Kasumi-1 (cell line): Measurements from ENCODE around the gene ANAPC7.
"Not testable (repeated sequence)": the region's sequence is repeated elsewhere in the genome, so short reads cannot be mapped to it uniquely, and the experiment has no call there.

Experiments
- DNase-seq, 2 experiments: peaks; one replicate each; lab custom pipeline; 2025; lab: John Stamatoyannopoulos, UW

Gene ANAPC7

DNA sequence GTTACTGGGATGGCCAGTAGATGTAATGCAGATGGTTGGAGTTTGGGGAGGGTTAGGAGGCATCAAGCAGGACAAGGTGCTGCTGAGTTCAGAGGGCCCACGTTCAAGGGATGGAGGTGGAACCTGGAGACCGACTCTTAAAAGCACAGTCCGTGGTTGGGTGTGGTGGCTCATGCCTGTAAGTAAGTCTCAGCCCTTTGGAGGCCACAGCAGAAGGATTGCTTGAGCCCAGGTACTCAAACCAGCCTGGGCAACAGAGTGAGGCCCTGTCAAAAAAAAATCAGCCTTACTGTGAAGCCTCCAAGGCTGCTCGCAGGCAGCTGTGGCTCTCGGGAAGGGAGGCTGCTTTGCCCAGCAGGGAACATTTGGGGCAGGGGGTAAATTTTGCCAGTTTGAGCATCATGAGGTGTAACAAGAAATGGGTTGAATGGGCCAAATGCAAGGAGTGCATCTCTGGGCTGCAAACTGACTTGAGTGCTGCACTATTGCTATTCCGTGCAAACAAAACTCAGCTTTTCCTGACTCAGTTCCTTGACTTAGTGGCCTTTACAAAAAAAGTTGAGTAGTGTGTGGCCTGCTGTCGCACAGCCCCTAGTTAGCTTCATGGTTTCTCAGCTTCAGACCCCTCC, 55.0 kb downstream of the ANAPC7 start:
- no peak for DNase-seq

DNA sequence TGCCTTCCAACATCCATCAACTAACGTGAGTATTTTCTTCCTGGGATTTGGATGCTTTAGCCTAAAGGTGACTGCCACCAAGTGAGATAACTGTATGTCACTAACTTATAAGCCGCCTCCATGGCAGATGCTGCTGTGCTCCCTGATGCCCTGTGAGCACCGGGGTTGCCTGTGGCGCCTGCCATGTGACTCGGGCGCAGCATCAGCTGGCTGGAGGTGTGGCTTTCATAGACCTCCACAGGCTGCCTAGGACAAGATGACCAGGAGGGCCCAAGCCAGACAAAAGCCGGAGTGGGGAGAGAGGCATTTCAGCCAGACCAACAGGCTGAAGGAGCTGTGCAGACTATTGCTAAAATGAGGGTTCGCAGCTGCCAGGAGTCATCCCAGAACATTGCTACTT, 55.7 kb downstream of the ANAPC7 start:
- no peak for DNase-seq

DNA sequence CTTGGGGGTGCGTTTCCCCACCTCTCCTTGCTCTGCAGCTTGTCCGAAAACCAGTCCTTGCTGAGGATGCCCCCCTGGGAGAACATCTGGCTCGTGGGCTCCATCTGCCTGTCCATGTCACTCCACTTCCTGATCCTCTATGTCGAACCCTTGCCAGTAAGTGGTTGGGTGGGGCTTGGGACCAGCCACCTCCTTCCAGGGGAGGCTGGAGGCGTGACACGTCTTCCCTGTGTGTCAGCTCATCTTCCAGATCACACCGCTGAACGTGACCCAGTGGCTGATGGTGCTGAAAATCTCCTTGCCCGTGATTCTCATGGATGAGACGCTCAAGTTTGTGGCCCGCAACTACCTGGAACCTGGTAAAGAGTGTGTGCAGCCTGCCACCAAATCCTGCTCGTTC, 57.5 kb downstream of the ANAPC7 start:
- no peak for DNase-seq

DNA sequence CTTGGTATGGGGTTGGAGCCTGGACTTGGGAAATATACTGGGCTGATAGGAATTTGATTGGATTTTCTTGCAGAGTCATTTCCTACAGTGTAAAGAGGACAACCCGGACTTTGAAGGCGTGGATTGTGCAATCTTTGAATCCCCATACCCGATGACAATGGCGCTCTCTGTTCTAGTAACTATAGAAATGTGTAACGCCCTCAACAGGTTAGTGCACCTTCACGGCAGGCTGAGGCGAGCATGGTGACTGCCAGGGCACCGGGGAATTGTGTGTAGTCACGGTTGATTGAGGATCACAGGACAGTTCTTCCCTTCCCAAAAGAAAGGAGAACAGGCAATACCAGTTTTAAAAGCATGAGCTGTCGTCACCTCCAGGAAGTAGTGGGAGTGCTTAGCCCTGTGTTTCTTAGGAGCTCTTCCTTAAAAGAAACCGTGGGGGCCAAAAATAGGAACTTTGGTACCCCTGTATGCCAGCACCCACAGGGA, 58.3 kb downstream of the ANAPC7 start:
- peak; percentile 92 to 94 for DNase-seq

DNA sequence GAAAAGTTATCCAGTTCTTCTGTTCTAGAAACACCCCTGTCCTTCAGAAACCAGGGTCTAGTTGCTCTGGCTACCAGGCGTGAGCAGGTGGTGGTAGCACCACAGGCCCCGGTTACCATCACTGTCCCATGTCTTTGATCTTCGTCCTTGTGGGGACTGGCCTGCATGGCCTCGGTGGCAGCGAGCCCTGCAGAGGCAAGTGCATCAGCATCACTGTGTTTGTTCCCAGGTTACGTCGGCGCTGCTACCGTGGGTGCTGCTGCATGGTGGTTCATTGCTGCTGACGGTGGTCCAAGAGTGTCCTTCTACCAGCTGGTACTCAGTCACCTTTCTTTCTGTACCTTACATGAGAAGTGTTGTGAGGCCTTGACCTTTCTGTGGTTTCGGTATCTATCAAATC, 58.9 kb downstream of the ANAPC7 start:
- DNase-seq = no peak

DNA sequence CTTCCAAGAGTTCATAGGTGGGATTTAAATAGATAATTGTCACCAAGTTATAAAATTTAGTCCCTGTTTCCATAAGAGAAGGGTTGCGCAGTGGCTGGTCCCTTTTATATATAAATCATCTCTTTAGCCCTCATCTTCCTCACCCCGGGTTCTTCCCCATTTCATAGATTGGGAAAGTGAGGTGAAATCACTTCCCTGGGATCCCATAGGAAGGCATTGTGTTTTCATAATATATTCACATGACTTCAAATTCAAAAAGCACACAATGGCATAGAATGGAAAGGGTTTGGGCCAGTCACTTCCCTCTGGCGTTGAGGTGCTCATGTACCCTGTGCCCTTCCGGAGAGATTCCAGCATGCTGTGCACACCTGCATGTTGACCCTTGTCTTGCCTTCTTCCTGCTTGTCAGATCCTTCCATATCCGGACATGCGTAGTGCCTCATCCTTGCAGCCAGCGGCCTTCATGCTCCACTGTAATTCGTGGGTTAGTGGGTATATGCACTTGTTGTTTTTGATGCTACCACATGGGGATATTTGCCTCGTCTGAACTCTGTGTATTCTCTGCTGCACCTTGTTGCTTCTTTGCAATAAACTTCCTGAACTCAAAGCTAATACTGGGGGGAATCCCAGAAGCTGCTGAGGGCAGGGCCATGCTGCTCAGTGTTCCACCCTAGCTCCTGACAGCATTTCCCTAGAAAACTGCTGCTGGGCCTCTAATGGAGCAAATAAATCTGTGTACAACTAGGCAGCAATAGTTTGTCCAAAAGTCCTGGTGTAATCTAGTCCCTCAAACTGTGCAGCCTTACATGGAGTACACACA, 59.6 kb downstream of the ANAPC7 start:
- no peak for DNase-seq

DNA sequence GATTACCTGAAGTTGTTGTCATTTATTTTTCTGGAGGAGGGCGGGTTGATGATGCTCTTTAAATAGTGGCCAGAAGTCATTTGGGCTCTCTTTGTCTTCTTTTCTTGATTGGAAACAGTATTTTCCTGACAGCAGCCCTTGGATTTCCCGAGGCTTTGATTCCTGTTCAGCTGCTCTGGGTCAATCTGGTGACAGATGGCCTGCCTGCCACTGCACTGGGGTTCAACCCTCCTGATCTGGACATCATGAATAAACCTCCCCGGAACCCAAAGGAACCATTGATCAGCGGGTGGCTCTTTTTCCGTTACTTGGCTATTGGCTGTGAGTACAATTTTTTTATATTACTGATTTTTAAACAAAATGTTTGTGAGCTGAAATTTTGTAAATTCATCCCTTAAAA, 60.4 kb downstream of the ANAPC7 start:
- DNase-seq = no peak

DNA sequence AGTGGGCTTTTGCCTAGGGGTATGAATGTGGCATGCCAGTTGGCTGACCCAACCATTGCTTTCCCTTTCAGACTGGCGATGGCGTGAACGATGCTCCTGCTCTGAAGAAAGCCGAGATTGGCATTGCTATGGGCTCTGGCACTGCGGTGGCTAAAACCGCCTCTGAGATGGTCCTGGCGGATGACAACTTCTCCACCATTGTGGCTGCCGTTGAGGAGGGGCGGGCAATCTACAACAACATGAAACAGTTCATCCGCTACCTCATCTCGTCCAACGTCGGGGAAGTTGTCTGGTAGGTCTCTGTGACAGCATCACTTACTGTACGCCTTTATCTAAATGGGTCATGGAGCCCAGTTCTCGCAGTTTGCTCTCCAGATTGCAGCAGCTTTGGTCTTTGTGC, 61.4 kb downstream of the ANAPC7 start:
- DNase-seq = no peak

DNA sequence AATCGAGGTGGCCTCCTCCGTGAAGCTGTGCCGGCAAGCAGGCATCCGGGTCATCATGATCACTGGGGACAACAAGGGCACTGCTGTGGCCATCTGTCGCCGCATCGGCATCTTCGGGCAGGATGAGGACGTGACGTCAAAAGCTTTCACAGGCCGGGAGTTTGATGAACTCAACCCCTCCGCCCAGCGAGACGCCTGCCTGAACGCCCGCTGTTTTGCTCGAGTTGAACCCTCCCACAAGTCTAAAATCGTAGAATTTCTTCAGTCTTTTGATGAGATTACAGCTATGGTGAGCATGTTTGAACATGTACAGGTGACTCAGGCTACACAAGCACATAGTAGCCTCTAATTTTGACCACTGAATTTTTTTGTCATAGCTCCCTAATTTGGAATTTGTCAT, 62.8 kb downstream of the ANAPC7 start:
- no peak for DNase-seq

DNA sequence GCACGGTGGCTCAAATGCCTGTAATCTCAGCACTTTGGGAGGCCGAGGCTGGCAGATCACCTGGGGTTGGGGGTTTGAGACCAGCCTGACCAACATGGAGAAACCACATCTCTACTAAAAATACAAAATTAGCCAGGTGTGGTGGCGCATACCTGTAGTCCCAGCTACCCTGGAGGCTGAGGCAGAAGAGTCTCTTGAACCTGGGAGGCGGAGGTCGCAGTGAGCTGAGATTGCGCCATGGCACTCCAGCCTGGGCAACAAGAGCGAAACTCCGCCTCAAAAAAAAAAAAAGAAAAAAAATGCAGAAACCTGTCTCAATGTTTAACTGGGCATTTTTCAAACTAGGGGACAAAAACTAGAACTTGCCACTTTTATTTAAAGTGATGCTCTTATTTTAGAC, 63.2 kb downstream of the ANAPC7 start:
- not testable (repeated sequence) for DNase-seq

DNA sequence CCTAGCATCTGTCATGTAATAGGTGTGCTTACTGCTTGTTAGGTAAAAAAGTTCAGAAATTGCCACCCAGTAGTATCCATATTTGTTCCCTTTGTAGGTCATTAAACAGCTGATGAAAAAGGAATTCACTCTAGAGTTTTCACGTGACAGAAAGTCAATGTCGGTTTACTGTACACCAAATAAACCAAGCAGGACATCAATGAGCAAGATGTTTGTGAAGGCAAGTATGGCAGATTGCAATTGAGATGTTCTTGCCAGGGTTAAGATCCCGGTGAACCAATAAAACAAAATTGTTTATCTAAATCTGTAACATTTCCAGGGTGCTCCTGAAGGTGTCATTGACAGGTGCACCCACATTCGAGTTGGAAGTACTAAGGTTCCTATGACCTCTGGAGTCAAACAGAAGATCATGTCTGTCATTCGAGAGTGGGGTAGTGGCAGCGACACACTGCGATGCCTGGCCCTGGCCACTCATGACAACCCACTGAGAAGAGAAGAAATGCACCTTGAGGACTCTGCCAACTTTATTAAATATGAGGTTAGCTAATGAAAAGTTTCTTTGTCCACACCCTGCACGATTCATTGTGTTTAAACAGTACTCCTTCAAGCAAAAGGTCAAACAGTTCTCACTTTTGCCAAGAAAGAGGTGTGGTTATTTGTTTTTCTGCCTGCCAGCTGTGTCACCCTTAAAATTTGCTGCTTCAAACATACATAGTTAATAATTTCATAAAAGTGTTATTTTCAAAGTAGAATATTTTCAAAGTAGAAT, 64.1 kb downstream of the ANAPC7 start:
- no peak for DNase-seq

DNA sequence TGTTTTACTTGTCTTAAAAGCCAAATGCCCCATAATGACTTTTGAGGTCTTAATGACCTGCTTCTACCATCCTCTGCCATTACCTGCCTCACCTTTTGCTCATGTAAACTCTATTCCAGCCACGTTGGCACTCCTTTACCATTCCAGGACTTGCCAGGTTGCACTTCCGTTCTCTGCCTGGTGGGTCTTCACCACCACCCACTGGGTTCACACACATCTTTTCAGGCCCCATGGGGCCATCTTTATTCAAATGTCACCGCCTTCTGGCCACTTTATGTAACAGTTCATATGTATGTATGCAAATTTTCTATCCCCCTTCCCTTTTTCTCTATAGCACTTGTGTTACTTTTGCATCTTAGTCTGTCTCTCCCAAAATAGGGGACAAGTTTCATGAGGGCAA, 64.8 kb downstream of the ANAPC7 start:
- DNase-seq = peak; percentile 24 to 61

DNA sequence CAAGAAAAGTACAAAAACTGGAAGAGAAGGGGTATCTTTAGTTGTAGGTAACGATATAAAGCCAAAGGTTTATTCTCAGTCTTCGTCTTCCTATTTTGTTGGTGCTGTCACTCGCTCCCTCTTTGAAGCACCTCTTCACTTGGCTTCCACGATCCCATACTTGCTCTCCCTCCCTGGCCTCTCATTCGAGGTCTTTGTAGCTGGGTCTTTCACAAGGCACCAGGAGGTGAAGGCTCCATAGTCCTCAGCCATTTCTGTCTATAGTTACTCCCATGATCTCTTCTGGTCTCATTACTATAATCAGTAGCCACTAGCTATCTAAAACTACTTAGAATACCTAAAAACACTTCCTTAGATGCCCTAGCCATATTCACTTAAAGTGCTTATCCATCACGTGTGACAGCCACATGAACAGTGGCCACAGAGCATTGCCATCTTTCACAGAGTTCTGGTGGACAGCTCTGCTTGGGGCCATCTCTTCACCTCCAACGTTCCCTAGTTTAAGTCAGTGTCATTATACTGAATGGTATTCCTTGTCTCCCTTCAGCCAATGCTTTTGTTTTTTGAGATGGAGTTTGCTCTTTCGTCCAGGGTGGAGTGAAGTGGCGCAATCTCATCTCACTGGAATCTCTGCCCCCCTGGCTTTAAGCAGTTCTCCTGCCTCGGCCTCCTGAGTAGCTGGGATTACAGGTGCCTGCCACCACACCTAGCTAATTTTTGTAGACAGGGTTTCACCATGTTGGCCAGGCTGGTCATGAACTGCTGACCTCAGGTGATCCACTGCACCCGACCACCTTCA, 65.4 kb downstream of the ANAPC7 start:
- DNase-seq = no peak

DNA sequence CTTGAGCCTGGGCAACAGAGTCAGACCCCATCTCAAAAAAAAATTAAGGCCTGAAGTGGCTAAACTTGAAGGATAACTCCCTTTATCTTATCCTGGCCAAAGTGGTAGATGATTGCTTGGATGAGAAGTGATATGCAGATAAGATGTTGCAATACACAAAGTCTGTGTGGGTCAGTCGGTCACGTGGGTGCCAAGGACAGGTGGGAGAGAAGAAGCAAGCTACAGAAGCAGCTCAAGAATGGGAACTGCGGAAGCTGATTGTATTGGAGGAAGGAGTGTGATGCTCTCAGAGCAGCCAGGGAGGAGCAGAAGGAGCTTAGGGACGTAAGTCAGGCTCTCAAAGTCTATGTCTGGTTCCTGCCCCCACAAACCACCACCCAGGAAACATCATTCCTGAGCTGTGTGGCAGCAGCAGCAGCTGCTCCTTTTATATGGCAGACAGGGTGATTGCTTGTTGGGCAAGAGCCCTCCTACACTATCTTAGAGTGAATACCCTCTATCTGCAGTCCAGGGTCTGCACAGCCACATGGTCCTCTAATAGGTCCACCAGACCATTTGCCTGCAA, 67.9 kb downstream of the ANAPC7 start:
- peak; percentile 42 to 44 for DNase-seq

DNA sequence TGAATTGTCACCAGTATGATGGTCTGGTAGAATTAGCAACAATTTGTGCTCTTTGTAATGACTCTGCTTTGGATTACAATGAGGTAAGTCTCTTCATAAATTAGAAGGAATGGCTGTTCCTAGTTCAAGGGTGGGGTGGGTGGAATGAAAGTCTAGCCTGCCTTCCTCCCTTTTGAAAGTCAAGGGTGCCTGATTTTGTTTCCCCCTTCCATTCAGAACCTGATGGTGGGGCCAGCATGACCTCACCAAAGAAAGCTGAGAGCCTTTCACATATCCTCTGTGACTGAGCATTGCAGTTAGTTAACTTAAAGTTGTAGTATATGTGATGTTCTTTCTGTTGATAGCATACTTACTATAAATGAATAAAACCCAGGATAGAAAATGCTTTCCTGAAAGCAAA, 70.3 kb downstream of the ANAPC7 start:
- DNase-seq = no peak

DNA sequence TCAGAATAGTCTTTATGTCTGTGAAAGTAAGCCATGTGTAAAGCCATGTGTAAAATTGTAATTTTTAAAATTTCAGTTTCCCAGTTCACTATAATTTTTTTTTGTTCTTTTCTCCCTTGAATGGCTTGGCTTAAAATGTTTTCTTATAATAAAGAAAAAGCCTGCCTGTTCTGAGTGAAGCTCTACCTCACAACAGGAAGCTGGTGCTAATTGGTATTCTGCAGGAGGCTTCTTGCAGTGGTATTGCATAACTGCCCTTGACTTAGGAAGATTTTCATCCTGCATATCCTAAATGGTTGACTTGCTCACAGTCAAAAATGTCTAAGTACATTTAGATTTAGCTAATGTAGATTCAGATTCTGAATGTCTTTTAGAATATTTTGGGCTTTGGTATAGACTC, 73.0 kb downstream of the ANAPC7 start:
- peak; percentile 57 to 59 for DNase-seq

DNA sequence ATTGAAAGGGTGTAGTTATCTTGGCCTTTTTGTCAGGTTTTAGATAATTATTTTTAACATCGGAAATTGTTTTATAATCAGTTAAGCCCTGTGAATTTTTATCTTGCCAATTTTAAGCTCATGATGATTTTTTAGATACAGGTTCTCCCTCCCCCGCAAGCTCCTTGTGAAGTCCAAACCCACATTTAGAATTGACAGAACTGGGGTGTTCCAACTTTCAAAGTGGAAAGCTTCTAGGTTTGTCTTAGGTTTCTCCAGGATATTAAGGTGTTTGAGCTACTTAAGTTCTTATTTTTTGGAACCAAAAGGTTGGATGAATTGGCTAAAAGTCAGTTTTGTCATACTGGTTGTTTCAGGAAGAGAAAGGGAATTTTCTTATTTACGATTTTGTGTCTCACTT, 73.4 kb downstream of the ANAPC7 start:
- DNase-seq = no peak

DNA sequence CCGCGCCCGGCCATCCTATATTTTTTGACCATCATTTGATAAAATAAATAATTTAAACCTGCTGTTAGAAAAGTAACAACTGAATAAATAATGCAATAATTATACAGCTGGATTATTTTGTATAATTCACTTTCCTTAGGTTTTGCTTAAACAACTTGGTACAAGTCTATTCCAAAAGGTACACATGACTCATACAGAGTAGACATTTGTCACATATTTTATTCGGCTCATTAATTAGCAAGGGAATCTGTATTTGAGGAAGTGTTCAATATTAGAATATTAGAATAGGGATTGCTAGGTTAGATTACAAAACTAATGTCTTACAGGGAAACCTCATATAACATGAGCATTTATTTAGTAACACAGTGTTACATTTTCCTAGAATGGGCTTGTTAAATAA, 73.8 kb downstream of the ANAPC7 start:
- no peak for DNase-seq
